HepG2 (cell line): ENCODE measurements around the gene VDAC2. TPM values are rescaled to one million over a fixed set of nuclear protein-coding genes. Genes with fewer than 3 reads are reported as not detected.
A peak's percentile ranks its signal among the peaks of the same experiment; 100 is the strongest.

ENCODE experiments used
- ERF ChIP-seq: IDR thresholded peaks from 2 replicates; pipeline ENCODE4 v1.6.1; 2018; ENCODE audit warnings: missing biosample characterization, missing genetic modification reagents
- ETV5 ChIP-seq: IDR thresholded peaks from 2 replicates; pipeline ENCODE4 v1.6.1; 2018; ENCODE audit warnings: missing biosample characterization, missing genetic modification reagents, inconsistent platforms, borderline replicate concordance
- GABPA ChIP-seq, 2 experiments: IDR thresholded peaks; 2 replicates each; pipeline ENCODE4 v1.6.1; 2011 to 2016; ENCODE audit warnings: low read depth in 2 of 2, low read length in 1 of 2, missing biosample characterization in 1 of 2, missing genetic modification characterization in 1 of 2
- HDAC6 ChIP-seq: fragments of 200-600 bp; sonication (generic); IDR thresholded peaks from 2 replicates; pipeline ENCODE4 v1.7.0; 2017; ENCODE audit warnings: mild to moderate bottlenecking, antibody characterized with exemption, low read length, low read depth
- KAT8 ChIP-seq: IDR thresholded peaks from 2 replicates; pipeline ENCODE4 v1.6.1; 2016; ENCODE audit warnings: missing genetic modification reagents, missing compliant biosample characterization
- MED1 ChIP-seq: sonication (generic); formaldehyde crosslinking; IDR thresholded peaks from 2 replicates; pipeline ENCODE4 v1.4.0; 2020; ENCODE audit warnings: missing genetic modification reagents
- NFIC ChIP-seq: IDR thresholded peaks from 2 replicates; pipeline ENCODE4 v1.6.1; 2012; ENCODE audit warnings: mild to moderate bottlenecking, low read length, inconsistent platforms
- RXRB ChIP-seq: IDR thresholded peaks from 2 replicates; pipeline ENCODE4 v1.6.1; 2016; ENCODE audit warnings: borderline replicate concordance, missing genetic modification reagents, missing compliant biosample characterization
- SMYD3 ChIP-seq: sonication (generic); formaldehyde crosslinking; IDR thresholded peaks from 2 replicates; pipeline ENCODE4 v1.8.1; 2023; ENCODE audit warnings: mild to moderate bottlenecking, missing genetic modification reagents
- ZBTB7B ChIP-seq: sonication (generic); formaldehyde crosslinking; IDR thresholded peaks from 2 replicates; pipeline ENCODE4 v1.4.0; 2020; ENCODE audit warnings: missing genetic modification reagents
- ZNF24 ChIP-seq: fragments of 450-650 bp; IDR thresholded peaks from 2 replicates; pipeline ENCODE4 v1.6.1; 2017; ENCODE audit warnings: antibody characterized with exemption, mild to moderate bottlenecking
- polyA plus RNA-seq, 8 experiments: library from polyadenylated mRNA; depleted of rRNA in 3 of 8; stranded (reverse) in 7 of 8; unstranded in 1 of 8; fragments of >200 nt; fragmentation: Illumina TruSeq in 4 of 8; extraction: Trizol in 4 of 8; gene quantifications; 2 replicates each; pipeline versions ENCODE4 v1.2.1 to v1.2.3, GENCODE V29; 2011 to 2016; ENCODE audit warnings: low read depth in 4 of 8, missing spikeins in 1 of 8, mixed read lengths in 1 of 8; ENCODE audit not compliant: insufficient read depth in 1 of 8
- total RNA-seq, 5 experiments: library from RNA; depleted of rRNA; stranded (reverse); fragments of >200 nt; fragmentation: Illumina TruSeq; extraction: Trizol; gene quantifications; 2 replicates each; pipeline ENCODE4 v1.2.3, GENCODE V29; 2016; ENCODE audit warnings: low read depth in 1 of 5
- TF ChIP-seq, protein P1 (sequence below): sonication (generic); formaldehyde crosslinking; IDR thresholded peaks from 2 replicates; pipeline ENCODE4 v1.4.0; 2020; ENCODE audit warnings: missing genetic modification reagents
- TF ChIP-seq, protein P2 (sequence below): sonication (generic); formaldehyde crosslinking; IDR thresholded peaks from 2 replicates; pipeline ENCODE4 v1.9.0; 2021; ENCODE audit warnings: missing genetic modification reagents, mild to moderate bottlenecking, borderline replicate concordance
- TF ChIP-seq, protein P3 (sequence below): sonication (generic); formaldehyde crosslinking; IDR thresholded peaks from 2 replicates; pipeline ENCODE4 v1.4.0; 2020; ENCODE audit warnings: missing genetic modification reagents
- TF ChIP-seq, protein P4 (sequence below): sonication (generic); formaldehyde crosslinking; IDR thresholded peaks from 2 replicates; pipeline ENCODE4 v1.8.1; 2023; ENCODE audit warnings: missing genetic modification reagents, inconsistent platforms, borderline replicate concordance
- TF ChIP-seq, protein P5 (sequence below): sonication (generic); formaldehyde crosslinking; IDR thresholded peaks from 2 replicates; pipeline ENCODE4 v1.5.0; 2020; ENCODE audit warnings: mild to moderate bottlenecking, missing genetic modification reagents, borderline replicate concordance
- TF ChIP-seq, protein P6 (sequence below): sonication (generic); formaldehyde crosslinking; IDR thresholded peaks from 2 replicates; pipeline ENCODE4 v1.8.0; 2022; ENCODE audit warnings: missing genetic modification reagents, mild to moderate bottlenecking, inconsistent platforms, borderline replicate concordance

Gene VDAC2
- total and polyA plus RNA-seq, 2 of the 13 experiments (the other 11 are each of a cell fraction or from before 2014, with no cell fraction given), result 67.9 to 222 TPM

DNA sequence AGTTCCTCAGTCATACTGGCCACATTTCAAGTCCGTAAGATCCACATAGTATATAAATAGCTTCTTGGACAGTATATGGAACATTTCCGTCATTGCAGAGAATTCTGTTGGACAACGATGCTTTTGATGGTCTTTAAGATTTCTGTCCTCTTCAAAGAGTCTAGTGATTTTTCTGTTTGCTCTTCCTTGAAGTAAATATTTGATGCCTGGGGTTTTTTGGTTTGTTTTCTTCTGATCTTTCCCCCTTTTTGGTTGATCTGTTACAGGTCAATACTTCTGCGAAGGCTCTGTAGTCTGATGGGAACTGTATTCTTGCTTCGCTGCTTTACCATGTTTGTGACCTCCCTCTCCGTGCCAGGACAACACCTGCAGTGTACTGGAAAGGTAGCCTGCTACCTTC, 42.3 kb upstream of the VDAC2 start (continued):
- TF ChIP-seq, protein P1, sequence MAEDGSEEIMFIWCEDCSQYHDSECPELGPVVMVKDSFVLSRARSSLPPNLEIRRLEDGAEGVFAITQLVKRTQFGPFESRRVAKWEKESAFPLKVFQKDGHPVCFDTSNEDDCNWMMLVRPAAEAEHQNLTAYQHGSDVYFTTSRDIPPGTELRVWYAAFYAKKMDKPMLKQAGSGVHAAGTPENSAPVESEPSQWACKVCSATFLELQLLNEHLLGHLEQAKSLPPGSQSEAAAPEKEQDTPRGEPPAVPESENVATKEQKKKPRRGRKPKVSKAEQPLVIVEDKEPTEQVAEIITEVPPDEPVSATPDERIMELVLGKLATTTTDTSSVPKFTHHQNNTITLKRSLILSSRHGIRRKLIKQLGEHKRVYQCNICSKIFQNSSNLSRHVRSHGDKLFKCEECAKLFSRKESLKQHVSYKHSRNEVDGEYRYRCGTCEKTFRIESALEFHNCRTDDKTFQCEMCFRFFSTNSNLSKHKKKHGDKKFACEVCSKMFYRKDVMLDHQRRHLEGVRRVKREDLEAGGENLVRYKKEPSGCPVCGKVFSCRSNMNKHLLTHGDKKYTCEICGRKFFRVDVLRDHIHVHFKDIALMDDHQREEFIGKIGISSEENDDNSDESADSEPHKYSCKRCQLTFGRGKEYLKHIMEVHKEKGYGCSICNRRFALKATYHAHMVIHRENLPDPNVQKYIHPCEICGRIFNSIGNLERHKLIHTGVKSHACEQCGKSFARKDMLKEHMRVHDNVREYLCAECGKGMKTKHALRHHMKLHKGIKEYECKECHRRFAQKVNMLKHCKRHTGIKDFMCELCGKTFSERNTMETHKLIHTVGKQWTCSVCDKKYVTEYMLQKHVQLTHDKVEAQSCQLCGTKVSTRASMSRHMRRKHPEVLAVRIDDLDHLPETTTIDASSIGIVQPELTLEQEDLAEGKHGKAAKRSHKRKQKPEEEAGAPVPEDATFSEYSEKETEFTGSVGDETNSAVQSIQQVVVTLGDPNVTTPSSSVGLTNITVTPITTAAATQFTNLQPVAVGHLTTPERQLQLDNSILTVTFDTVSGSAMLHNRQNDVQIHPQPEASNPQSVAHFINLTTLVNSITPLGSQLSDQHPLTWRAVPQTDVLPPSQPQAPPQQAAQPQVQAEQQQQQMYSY (CRISPR knock-in tag), result 0 out of 2 replicates have a peak, but pooled peaks have one; percentile 19
- peak; percentile 24; the same call in 1 of the 2 replicates for TF ChIP-seq KAT8
- TF ChIP-seq, protein P2, sequence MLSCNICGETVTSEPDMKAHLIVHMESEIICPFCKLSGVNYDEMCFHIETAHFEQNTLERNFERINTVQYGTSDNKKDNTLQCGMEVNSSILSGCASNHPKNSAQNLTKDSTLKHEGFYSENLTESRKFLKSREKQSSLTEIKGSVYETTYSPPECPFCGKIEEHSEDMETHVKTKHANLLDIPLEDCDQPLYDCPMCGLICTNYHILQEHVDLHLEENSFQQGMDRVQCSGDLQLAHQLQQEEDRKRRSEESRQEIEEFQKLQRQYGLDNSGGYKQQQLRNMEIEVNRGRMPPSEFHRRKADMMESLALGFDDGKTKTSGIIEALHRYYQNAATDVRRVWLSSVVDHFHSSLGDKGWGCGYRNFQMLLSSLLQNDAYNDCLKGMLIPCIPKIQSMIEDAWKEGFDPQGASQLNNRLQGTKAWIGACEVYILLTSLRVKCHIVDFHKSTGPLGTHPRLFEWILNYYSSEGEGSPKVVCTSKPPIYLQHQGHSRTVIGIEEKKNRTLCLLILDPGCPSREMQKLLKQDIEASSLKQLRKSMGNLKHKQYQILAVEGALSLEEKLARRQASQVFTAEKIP (CRISPR knock-in tag), result no peak
- TF ChIP-seq ZBTB7B (CRISPR knock-in tag), result peak; percentile 58; the same call in 1 of the 2 replicates
- no peak for TF ChIP-seq SMYD3 (CRISPR knock-in tag)
- no peak for TF ChIP-seq ZNF24
- TF ChIP-seq HDAC6, result no peak
- peak; percentile 72; the same call in 1 of the 2 replicates for TF ChIP-seq ETV5 (CRISPR knock-in tag)
- TF ChIP-seq, protein P3, sequence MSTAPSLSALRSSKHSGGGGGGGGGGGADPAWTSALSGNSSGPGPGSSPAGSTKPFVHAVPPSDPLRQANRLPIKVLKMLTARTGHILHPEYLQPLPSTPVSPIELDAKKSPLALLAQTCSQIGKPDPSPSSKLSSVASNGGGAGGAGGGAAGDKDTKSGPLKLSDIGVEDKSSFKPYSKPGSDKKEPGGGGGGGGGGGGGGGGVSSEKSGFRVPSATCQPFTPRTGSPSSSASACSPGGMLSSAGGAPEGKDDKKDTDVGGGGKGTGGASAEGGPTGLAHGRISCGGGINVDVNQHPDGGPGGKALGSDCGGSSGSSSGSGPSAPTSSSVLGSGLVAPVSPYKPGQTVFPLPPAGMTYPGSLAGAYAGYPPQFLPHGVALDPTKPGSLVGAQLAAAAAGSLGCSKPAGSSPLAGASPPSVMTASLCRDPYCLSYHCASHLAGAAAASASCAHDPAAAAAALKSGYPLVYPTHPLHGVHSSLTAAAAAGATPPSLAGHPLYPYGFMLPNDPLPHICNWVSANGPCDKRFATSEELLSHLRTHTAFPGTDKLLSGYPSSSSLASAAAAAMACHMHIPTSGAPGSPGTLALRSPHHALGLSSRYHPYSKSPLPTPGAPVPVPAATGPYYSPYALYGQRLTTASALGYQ (CRISPR knock-in tag), result peak; percentile 98
- TF ChIP-seq MED1 (CRISPR knock-in tag), result peak; percentile 79
- TF ChIP-seq GABPA (IDR thresholded peaks at IDR 0.05; ENCODE audit: low read depth, low read length), result no peak
- TF ChIP-seq GABPA (CRISPR knock-in tag; IDR thresholded peaks at IDR 0.05; ENCODE audit: low read depth), result no peak
- TF ChIP-seq ERF (CRISPR knock-in tag), result peak; percentile 34; the same call in 1 of the 2 replicates
- peak; percentile 97 for TF ChIP-seq NFIC
- TF ChIP-seq, protein P4, sequence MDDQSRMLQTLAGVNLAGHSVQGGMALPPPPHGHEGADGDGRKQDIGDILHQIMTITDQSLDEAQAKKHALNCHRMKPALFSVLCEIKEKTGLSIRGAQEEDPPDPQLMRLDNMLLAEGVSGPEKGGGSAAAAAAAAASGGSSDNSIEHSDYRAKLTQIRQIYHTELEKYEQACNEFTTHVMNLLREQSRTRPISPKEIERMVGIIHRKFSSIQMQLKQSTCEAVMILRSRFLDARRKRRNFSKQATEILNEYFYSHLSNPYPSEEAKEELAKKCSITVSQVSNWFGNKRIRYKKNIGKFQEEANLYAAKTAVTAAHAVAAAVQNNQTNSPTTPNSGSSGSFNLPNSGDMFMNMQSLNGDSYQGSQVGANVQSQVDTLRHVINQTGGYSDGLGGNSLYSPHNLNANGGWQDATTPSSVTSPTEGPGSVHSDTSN, result no peak
- TF ChIP-seq, protein P5, sequence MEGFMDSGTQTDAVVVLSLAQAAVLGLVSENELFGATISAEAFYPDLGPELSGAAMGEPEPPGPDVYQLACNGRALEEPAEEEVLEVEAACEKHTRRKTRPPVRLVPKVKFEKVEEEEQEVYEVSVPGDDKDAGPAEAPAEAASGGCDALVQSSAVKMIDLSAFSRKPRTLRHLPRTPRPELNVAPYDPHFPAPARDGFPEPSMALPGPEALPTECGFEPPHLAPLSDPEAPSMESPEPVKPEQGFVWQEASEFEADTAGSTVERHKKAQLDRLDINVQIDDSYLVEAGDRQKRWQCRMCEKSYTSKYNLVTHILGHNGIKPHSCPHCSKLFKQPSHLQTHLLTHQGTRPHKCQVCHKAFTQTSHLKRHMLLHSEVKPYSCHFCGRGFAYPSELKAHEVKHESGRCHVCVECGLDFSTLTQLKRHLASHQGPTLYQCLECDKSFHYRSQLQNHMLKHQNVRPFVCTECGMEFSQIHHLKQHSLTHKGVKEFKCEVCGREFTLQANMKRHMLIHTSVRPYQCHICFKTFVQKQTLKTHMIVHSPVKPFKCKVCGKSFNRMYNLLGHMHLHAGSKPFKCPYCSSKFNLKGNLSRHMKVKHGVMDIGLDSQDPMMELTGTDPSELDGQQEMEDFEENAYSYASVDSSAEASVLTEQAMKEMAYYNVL, result no peak
- TF ChIP-seq RXRB, result peak; percentile 79
- TF ChIP-seq, protein P6, sequence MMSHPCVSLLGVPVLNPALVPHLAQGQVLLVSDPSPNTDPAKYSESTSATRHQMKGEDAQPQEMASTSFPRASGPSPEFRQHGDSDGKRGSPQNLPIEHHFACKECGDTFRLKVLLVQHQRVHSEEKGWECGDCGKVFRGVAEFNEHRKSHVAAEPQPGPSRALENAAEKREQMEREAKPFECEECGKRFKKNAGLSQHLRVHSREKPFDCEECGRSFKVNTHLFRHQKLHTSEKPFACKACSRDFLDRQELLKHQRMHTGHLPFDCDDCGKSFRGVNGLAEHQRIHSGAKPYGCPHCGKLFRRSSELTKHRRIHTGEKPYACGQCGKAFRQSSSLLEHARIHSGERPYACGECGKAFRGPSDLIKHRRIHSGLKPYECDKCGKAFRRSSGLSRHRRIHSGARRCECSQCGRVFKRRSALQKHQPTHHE (CRISPR knock-in tag), result 0 out of 2 replicates have a peak, but pooled peaks have one; percentile 25
